GM21515 (cell line): ENCODE results near the gene UFD1.

Experiments
- ATAC-seq: cut with Tn5 transposase; IDR thresholded peaks from one replicate; pipeline ENCODE4 v1.9.1; 2021; ENCODE audit not compliant: unreplicated experiment

The UFD1 gene

GRCh38 chr22:19400881-19401280 lies 78.1 kb downstream of the UFD1 start:
- ATAC-seq = no peak
